Testis (tissue), 2 donors: ENCODE measurements around the gene UBR7.

Source experiments
- CTCF ChIP-seq, 3 experiments: fragments of 450-650 bp in 2 of 3; fragments of 200-600 bp in 1 of 3; sonication (generic) in 1 of 3; IDR thresholded peaks; one replicate each; pipeline ENCODE4 v1.5.1; 2016 to 2019; ENCODE audit warnings: antibody characterized with exemption in 3 of 3, mild to moderate bottlenecking in 2 of 3, moderate library complexity in 1 of 3
- POLR2A ChIP-seq: fragments of 450-650 bp; IDR thresholded peaks from one replicate; pipeline ENCODE4 v1.6.1; 2017; ENCODE audit warnings: antibody characterized with exemption, mild to moderate bottlenecking, moderate library complexity

GRCh38 chr14:93200553-93200952, 6.5 kb upstream of the UBR7 start:
- TF ChIP-seq CTCF (IDR thresholded peaks at IDR 0.05): no peak
- TF ChIP-seq POLR2A: no peak
